CD14-positive monocyte (primary cell): ENCODE results near the gene SKIDA1. TPM values are rescaled to one million over a fixed set of nuclear protein-coding genes. Genes with fewer than 3 reads are reported as not detected.

Experiments
- DNase-seq, 3 donors: peaks; one replicate each; pipeline ENCODE4 v3.0.0-alpha.2; 2011 to 2022
- H2AFZ ChIP-seq: 2 replicates; pipeline ENCODE4 v1.6.0; 2012; ENCODE audit warnings: mild to moderate bottlenecking, low read depth, low read length, inconsistent platforms; ENCODE audit not compliant: insufficient read depth, poor library complexity, severe bottlenecking
- H3K27ac ChIP-seq, 2 donors: 1 replicate in 1 of 2; 2 replicates in 1 of 2; pipeline ENCODE4 v1.5.1; 2012 to 2013; ENCODE audit warnings: low read length in 2 of 2, control low read depth in 1 of 2, inconsistent platforms in 1 of 2, low read depth in 1 of 2, mild to moderate bottlenecking in 1 of 2
- H3K27me3 ChIP-seq, 2 donors: one replicate each; pipeline versions ENCODE4 v1.6.0 to v1.6.1; 2011 to 2013; ENCODE audit warnings: low read length in 2 of 2; ENCODE audit not compliant: control insufficient read depth in 2 of 2, insufficient read depth in 2 of 2
- H3K36me3 ChIP-seq, 2 donors: replicated peaks in 1 of 2; 1 replicate in 1 of 2; 2 replicates in 1 of 2; pipeline versions ENCODE4 v1.5.1 to v1.6.1; 2012 to 2013; ENCODE audit warnings: low read length in 2 of 2, control low read depth in 1 of 2, inconsistent platforms in 1 of 2, mild to moderate bottlenecking in 1 of 2; ENCODE audit not compliant: insufficient read depth in 2 of 2, control insufficient read depth in 1 of 2
- H3K4me1 ChIP-seq, 2 donors: 1 replicate in 1 of 2; 2 replicates in 1 of 2; pipeline versions ENCODE4 v1.5.1 to v1.6.1; 2012 to 2013; ENCODE audit warnings: low read length in 2 of 2, control low read depth in 1 of 2, inconsistent platforms in 1 of 2, mild to moderate bottlenecking in 1 of 2, moderate library complexity in 1 of 2; ENCODE audit not compliant: insufficient read depth in 2 of 2, control insufficient read depth in 1 of 2
- H3K4me2 ChIP-seq: replicated peaks from 2 replicates; pipeline ENCODE3; 2012; ENCODE audit warnings: low read length, moderate library complexity, mild to moderate bottlenecking; ENCODE audit not compliant: poor library complexity, severe bottlenecking; ENCODE audit errors: extremely low read depth
- H3K4me3 ChIP-seq, 3 experiments: fragments of 200-600 bp in 1 of 3; sonication (generic) in 1 of 3; replicated peaks in 1 of 3; 1 replicate in 2 of 3; 2 replicates in 1 of 3; pipeline ENCODE4 v1.5.1; 2011 to 2013; ENCODE audit warnings: low read length in 3 of 3, mild to moderate bottlenecking in 3 of 3, control low read depth in 2 of 3, low read depth in 2 of 3, inconsistent platforms in 1 of 3, moderate library complexity in 1 of 3
- H3K79me2 ChIP-seq: 2 replicates; pipeline ENCODE4 v1.6.0; 2012; ENCODE audit warnings: mild to moderate bottlenecking, control low read depth, inconsistent platforms, low read length, moderate library complexity; ENCODE audit not compliant: insufficient read depth
- H3K9ac ChIP-seq: 2 replicates; pipeline ENCODE4 v1.6.0; 2017; ENCODE audit warnings: low read length, mild to moderate bottlenecking; ENCODE audit not compliant: insufficient read depth, poor library complexity, severe bottlenecking
- H3K9me3 ChIP-seq, 2 donors: replicated peaks in 1 of 2; 1 replicate in 1 of 2; 2 replicates in 1 of 2; pipeline versions ENCODE4 v1.5.1 to v1.6.1; 2012 to 2013; ENCODE audit warnings: low read length in 2 of 2, control low read depth in 1 of 2; ENCODE audit not compliant: control insufficient read depth in 1 of 2, insufficient read depth in 1 of 2
- H4K20me1 ChIP-seq: 2 replicates; pipeline ENCODE4 v1.6.0; 2012; ENCODE audit warnings: mild to moderate bottlenecking, low read length, control low read depth, moderate library complexity; ENCODE audit not compliant: insufficient read depth
- H3K27ac Mint-ChIP-seq, 7 donors: one replicate each; pipeline ENCODE4 v1.8.0; 2020; ENCODE audit warnings: mild to moderate bottlenecking in 7 of 7, mixed read lengths in 7 of 7, moderate library complexity in 6 of 7, inconsistent platforms in 2 of 7
- H3K27me3 Mint-ChIP-seq, 3 donors: one replicate each; pipeline ENCODE4 v1.8.0; 2021 to 2022; ENCODE audit warnings: low read depth in 3 of 3, mild to moderate bottlenecking in 3 of 3, mixed read lengths in 3 of 3, moderate library complexity in 3 of 3, inconsistent platforms in 1 of 3
- H3K36me3 Mint-ChIP-seq, 2 donors: one replicate each; pipeline ENCODE4 v1.8.0; 2020; ENCODE audit warnings: mixed read lengths in 2 of 2, inconsistent platforms in 1 of 2, mild to moderate bottlenecking in 1 of 2
- H3K4me1 Mint-ChIP-seq: one replicate; pipeline ENCODE4 v1.8.0; 2020; ENCODE audit warnings: mild to moderate bottlenecking, mixed read lengths
- H3K4me3 Mint-ChIP-seq, 2 donors: one replicate each; pipeline ENCODE4 v1.8.0; 2020; ENCODE audit warnings: mild to moderate bottlenecking in 2 of 2, mixed read lengths in 2 of 2, moderate library complexity in 1 of 2
- H3K9me3 Mint-ChIP-seq, 7 donors: one replicate each; pipeline ENCODE4 v1.8.0; 2020 to 2022; ENCODE audit warnings: mixed read lengths in 7 of 7, mild to moderate bottlenecking in 6 of 7, moderate library complexity in 6 of 7, inconsistent platforms in 2 of 7
- CTCF ChIP-seq: fragments of 200-600 bp; IDR thresholded peaks from one replicate; pipeline ENCODE4 v1.8.0; 2022; ENCODE audit warnings: antibody characterized with exemption, mild to moderate bottlenecking
- WGBS: methylation state at CpG from one replicate; pipeline ENCODE4 v1.1.5; 2013; ENCODE audit warnings: missing lambda C conversion rate; ENCODE audit not compliant: insufficient coverage; 5-methylcytosine and 5-hydroxymethylcytosine counted together
- intact Hi-C, 2 donors: fragments of 100-400 bp; cut with micrococcal nuclease; formaldehyde crosslinking; loops; one replicate each; pipeline versions ENCODE4 v1.15.0 to v1.15.1; 2023
- polyA plus RNA-seq, 3 donors: library from polyadenylated mRNA; depleted of rRNA in 1 of 3; unstranded in 2 of 3; stranded (reverse) in 1 of 3; fragments of 300-500 nt in 2 of 3; fragments of >200 nt in 1 of 3; fragmentation: Illumina TruSeq in 2 of 3; gene quantifications; 1 replicate in 2 of 3; 2 replicates in 1 of 3; pipeline ENCODE4 v1.2.3, GENCODE V29; 2012 to 2021

The SKIDA1 gene
- polyA plus RNA-seq, 3 donors = 0.04 to 0.15 TPM; not detected in 1

GRCh38 chr10:21511095-21511570, 14.3 kb downstream of the SKIDA1 start:
- Histone ChIP-seq H3K4me2 (no peak overlapping the region), H4K20me1 (no peaks in the 10 kb centered on the region), H3K9ac (no peak overlapping the region), H3K27ac (no peak overlapping the region), H3K79me2 (no peaks in the 10 kb centered on the region), H3K4me3 (no peak overlapping the region), H2AFZ (no peak overlapping the region), H3K4me1 (peaks cover 13 to 29% of the 10 kb centered on the region in 2 donors), H3K9me3 (peaks cover 0 to 8% of the 10 kb centered on the region in 2 donors), H3K27me3 (peaks cover 21 to 62% of the 10 kb centered on the region in 2 donors), H3K36me3 (no peaks in the 10 kb centered on the region)
- peak overlapping the region in 1 of 2 donors; percentile 26 for H3K4me3 Mint-ChIP-seq
- intact Hi-C loops = loop anchor here (10.0 kb wide), 2 partner anchors 744 to 834 kb away; partner anchors contain the start of gene SPAG6 (in 1 of the 2)
- no peak for DNase-seq
- H3K9me3 Mint-ChIP-seq = peaks cover 0 to 4% (median 0%) of the 10 kb centered on the region in 7 donors
- TF ChIP-seq CTCF = no peak
- H3K27ac Mint-ChIP-seq = no peak overlapping the region
- WGBS = no CpG with 5 or more reads among the region's 2 CpGs
- H3K36me3 Mint-ChIP-seq = peaks cover 0 to 8% of the 10 kb centered on the region in 2 donors
- peaks cover 27 to 58% (median 41%) of the 10 kb centered on the region in 3 donors for H3K27me3 Mint-ChIP-seq
- H3K4me1 Mint-ChIP-seq = peaks cover 17% of the 10 kb centered on the region

GRCh38 chr10:21510241-21511094, 15.0 kb downstream of the SKIDA1 start:
- Mint-ChIP-seq H3K27me3 (peaks cover 25 to 57% (median 35%) of the 10 kb centered on the region in 3 donors), H3K27ac (no peak overlapping the region), H3K36me3 (peaks cover 0 to 2% of the 10 kb centered on the region in 2 donors), H3K4me1 (peaks cover 15% of the 10 kb centered on the region), H3K4me3 (peak overlapping the region; percentile 62 to 88), H3K9me3 (peaks cover 0 to 2% (median 0%) of the 10 kb centered on the region in 7 donors)
- no peak overlapping the region for H3K27ac ChIP-seq
- peak overlapping the region; percentile 79 for H3K4me2 ChIP-seq
- peak overlapping the region; percentile 79 for H2AFZ ChIP-seq
- no peaks in the 10 kb centered on the region for H4K20me1 ChIP-seq
- intact Hi-C loops = loop anchor here (10.0 kb wide), 2 partner anchors 744 to 834 kb away; partner anchors contain the start of gene SPAG6 (in 1 of the 2)
- TF ChIP-seq CTCF = no peak
- DNase-seq = no peak
- H3K9me3 ChIP-seq = peaks cover 0 to 1% of the 10 kb centered on the region in 2 donors
- H3K27me3 ChIP-seq = peaks cover 14 to 60% of the 10 kb centered on the region in 2 donors
- H3K9ac ChIP-seq = peak overlapping the region; percentile 40
- H3K79me2 ChIP-seq = no peaks in the 10 kb centered on the region
- H3K4me3 ChIP-seq = peak overlapping the region; percentile 21 to 71 (median 36)
- 22% methylated on average over 15 of the region's 39 CpGs for WGBS
- H3K4me1 ChIP-seq = peaks cover 9 to 25% of the 10 kb centered on the region in 2 donors
- no peaks in the 10 kb centered on the region for H3K36me3 ChIP-seq
